ENCODE measurements around the gene CAMK2B.

The CAMK2B gene

DNA sequence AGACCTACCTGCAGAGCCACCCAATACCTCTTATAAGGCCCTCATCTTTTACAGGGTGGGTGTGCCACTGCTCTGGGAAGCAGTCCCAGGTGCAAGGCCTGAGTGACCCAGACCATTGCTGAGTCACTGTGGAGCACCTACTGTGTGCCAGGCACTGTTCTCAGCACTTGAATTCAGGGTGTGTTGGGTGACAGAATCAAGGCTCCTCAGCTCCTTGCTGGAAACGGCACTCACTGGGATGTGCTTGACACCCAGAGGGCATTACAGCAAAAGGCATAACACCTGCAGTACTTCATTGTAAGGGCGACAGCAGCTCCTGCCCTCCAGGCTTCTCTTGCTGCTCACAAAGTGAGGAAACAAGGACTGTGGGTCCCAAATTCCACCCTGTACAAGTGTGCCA is 7.1 kb downstream of the CAMK2B start:
- TF ChIP-seq, protein P1, sequence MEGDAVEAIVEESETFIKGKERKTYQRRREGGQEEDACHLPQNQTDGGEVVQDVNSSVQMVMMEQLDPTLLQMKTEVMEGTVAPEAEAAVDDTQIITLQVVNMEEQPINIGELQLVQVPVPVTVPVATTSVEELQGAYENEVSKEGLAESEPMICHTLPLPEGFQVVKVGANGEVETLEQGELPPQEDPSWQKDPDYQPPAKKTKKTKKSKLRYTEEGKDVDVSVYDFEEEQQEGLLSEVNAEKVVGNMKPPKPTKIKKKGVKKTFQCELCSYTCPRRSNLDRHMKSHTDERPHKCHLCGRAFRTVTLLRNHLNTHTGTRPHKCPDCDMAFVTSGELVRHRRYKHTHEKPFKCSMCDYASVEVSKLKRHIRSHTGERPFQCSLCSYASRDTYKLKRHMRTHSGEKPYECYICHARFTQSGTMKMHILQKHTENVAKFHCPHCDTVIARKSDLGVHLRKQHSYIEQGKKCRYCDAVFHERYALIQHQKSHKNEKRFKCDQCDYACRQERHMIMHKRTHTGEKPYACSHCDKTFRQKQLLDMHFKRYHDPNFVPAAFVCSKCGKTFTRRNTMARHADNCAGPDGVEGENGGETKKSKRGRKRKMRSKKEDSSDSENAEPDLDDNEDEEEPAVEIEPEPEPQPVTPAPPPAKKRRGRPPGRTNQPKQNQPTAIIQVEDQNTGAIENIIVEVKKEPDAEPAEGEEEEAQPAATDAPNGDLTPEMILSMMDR (conservative IDR thresholded peaks at IDR 0.05; ENCODE audit: low read depth, low read length), result no peak
- Histone ChIP-seq H3K27ac (no peak overlapping the region), H3K36me3 (ENCODE audit: insufficient read depth) (no peaks in the 10 kb centered on the region), H3K9ac (no peak overlapping the region), H4K20me1 (ENCODE audit: insufficient read depth) (no peaks in the 10 kb centered on the region), H3K4me1 (ENCODE audit: low read depth, poor library complexity, severe bottlenecking) (no peaks in the 10 kb centered on the region), H3K4me2 (no peak overlapping the region), H3K79me2 (ENCODE audit: insufficient read depth, low read depth) (no peaks in the 10 kb centered on the region), H3K4me3 (IDR thresholded peaks at IDR 0.05; ENCODE audit: insufficient read depth, low read depth, low read length) (no peak overlapping the region), H3K27me3 (ENCODE audit: insufficient read depth, low read depth) (no peaks in the 10 kb centered on the region), H2AFZ (ENCODE audit: low read depth) (no peak overlapping the region)

DNA sequence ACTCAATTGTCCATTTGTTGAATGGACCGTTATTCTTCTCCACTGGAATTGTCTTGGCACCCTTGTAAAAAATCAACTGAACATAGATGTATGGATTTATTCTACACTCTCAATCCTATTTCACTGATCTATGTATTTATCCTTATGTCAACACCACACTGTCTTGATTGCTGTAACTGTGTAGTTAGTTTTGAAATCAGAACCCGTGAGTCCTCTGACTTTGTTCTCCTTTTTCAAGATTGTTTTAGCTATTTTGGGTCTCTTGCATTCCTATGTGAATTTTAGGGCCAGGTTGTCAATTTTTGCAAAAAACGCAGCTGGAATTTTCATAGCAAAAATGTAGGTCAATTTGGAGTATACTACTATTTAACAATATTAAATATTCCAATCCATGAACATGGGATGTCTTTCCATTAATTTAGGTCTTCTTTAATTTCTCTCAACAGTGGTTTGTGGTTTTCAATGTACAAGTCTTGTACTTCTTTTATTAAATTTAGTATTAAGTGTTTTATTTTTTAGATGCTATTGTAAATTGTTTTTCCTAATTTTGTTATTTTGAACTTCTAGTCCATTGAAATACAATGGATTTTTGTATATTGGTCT is 10.0 kb downstream of the CAMK2B start:
- Histone ChIP-seq H3K27ac (no peak overlapping the region), H3K27me3 (ENCODE audit: insufficient read depth, low read depth) (no peaks in the 10 kb centered on the region), H3K4me1 (ENCODE audit: low read depth, poor library complexity, severe bottlenecking) (no peaks in the 10 kb centered on the region), H3K4me3 (IDR thresholded peaks at IDR 0.05; ENCODE audit: insufficient read depth, low read depth, low read length) (no peak overlapping the region), H3K4me2 (no peak overlapping the region), H3K9ac (no peak overlapping the region), H3K79me2 (ENCODE audit: insufficient read depth, low read depth) (no peaks in the 10 kb centered on the region), H3K36me3 (ENCODE audit: insufficient read depth) (no peaks in the 10 kb centered on the region), H2AFZ (ENCODE audit: low read depth) (no peak overlapping the region), H4K20me1 (ENCODE audit: insufficient read depth) (no peaks in the 10 kb centered on the region)
- TF ChIP-seq, protein P1 (conservative IDR thresholded peaks at IDR 0.05; ENCODE audit: low read depth, low read length), result no peak

DNA sequence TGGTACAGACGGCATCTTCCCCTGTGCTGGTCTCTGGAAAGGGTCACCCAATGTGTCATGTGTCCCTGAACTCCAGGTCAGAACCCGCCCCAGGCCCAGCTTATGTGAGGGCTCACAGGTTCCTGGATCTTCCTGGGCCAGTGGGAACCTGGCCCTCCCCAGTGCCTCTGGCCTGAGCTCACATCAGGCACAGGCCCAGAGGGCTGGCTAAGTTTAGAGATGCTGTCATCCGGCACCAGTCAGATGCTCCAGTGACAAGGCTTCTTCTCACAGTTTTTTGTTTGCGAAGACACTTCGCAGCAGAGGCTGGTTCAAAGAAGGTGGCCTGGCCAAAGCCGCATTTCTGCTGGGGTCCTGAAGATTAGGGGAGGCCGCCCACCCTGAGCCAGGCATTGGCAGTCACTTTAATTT is 11.8 kb downstream of the CAMK2B start:
- no peaks in the 10 kb centered on the region for H3K27me3 ChIP-seq (ENCODE audit: insufficient read depth, low read depth)
- H3K4me1 ChIP-seq (ENCODE audit: low read depth, poor library complexity, severe bottlenecking), result no peaks in the 10 kb centered on the region
- TF ChIP-seq, protein P1 (conservative IDR thresholded peaks at IDR 0.05; ENCODE audit: low read depth, low read length), result no peak
- H3K4me3 ChIP-seq (IDR thresholded peaks at IDR 0.05; ENCODE audit: insufficient read depth, low read depth, low read length), result no peak overlapping the region
- no peak overlapping the region for H2AFZ ChIP-seq (ENCODE audit: low read depth)
- H3K79me2 ChIP-seq (ENCODE audit: insufficient read depth, low read depth), result no peaks in the 10 kb centered on the region
- H3K4me2 ChIP-seq, result no peak overlapping the region
- H3K27ac ChIP-seq, result no peak overlapping the region
- H3K9ac ChIP-seq, result no peak overlapping the region
- H4K20me1 ChIP-seq (ENCODE audit: insufficient read depth), result no peaks in the 10 kb centered on the region
- H3K36me3 ChIP-seq (ENCODE audit: insufficient read depth), result no peaks in the 10 kb centered on the region

DNA sequence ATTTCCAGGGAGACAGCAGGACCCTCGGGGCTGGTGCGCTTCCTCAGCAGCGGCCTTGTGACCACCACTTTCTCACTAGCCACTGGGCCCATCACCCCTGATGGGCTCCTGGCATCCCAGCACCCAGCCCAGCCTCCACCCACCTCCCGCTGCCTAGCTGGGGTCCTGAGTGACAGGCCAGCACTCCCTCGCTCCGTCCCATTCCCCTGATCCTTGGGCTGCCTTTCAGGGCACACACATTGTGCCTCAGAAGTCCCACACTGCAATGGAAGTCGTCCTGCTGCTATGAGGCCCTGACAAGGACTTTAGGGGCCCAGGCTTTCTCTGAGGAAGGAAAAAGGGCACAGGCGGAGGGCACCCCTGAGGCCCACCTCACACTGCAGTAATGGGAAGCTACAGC is 12.4 kb downstream of the CAMK2B start:
- no peaks in the 10 kb centered on the region for H3K27me3 ChIP-seq (ENCODE audit: insufficient read depth, low read depth)
- no peaks in the 10 kb centered on the region for H3K36me3 ChIP-seq (ENCODE audit: insufficient read depth)
- H3K4me2 ChIP-seq, result no peak overlapping the region
- no peak overlapping the region for H3K27ac ChIP-seq
- H4K20me1 ChIP-seq (ENCODE audit: insufficient read depth), result no peaks in the 10 kb centered on the region
- no peak overlapping the region for H3K9ac ChIP-seq
- no peak overlapping the region for H2AFZ ChIP-seq (ENCODE audit: low read depth)
- TF ChIP-seq, protein P1 (conservative IDR thresholded peaks at IDR 0.05; ENCODE audit: low read depth, low read length), result no peak
- no peaks in the 10 kb centered on the region for H3K4me1 ChIP-seq (ENCODE audit: low read depth, poor library complexity, severe bottlenecking)
- no peaks in the 10 kb centered on the region for H3K79me2 ChIP-seq (ENCODE audit: insufficient read depth, low read depth)
- H3K4me3 ChIP-seq (IDR thresholded peaks at IDR 0.05; ENCODE audit: insufficient read depth, low read depth, low read length), result no peak overlapping the region
